ENCODE results near the gene ALDH3A1. TPM values are rescaled to one million over a fixed set of nuclear protein-coding genes. Genes with fewer than 3 reads are reported as not detected.

The ALDH3A1 gene
- polyA plus RNA-seq, 3 donors, result not detected

GRCh38 chr17:19712436-19713004, 35.6 kb downstream of the ALDH3A1 start:
- Mint-ChIP-seq H3K4me3 (no peak overlapping the region), H3K9me3 (no peaks in the 10 kb centered on the region), H3K36me3 (no peaks in the 10 kb centered on the region), H3K4me1 (no peaks in the 10 kb centered on the region), H3K27me3 (ENCODE audit: low read depth in 3 of 3) (no peaks in the 10 kb centered on the region), H3K27ac (no peak overlapping the region)
- no peak overlapping the region for H3K4me3 ChIP-seq (replicated peaks in 1 of 3; ENCODE audit: low read depth in 2 of 3, low read length in 3 of 3)
- TF ChIP-seq, protein P1, sequence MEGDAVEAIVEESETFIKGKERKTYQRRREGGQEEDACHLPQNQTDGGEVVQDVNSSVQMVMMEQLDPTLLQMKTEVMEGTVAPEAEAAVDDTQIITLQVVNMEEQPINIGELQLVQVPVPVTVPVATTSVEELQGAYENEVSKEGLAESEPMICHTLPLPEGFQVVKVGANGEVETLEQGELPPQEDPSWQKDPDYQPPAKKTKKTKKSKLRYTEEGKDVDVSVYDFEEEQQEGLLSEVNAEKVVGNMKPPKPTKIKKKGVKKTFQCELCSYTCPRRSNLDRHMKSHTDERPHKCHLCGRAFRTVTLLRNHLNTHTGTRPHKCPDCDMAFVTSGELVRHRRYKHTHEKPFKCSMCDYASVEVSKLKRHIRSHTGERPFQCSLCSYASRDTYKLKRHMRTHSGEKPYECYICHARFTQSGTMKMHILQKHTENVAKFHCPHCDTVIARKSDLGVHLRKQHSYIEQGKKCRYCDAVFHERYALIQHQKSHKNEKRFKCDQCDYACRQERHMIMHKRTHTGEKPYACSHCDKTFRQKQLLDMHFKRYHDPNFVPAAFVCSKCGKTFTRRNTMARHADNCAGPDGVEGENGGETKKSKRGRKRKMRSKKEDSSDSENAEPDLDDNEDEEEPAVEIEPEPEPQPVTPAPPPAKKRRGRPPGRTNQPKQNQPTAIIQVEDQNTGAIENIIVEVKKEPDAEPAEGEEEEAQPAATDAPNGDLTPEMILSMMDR (IDR thresholded peaks at IDR 0.05), result no peak
- DNase-seq, result no peak
- 100% methylated on average over 4 of the region's 12 CpGs for WGBS (ENCODE audit: insufficient coverage)
- H2AFZ ChIP-seq (ENCODE audit: insufficient read depth, low read depth, low read length, poor library complexity, severe bottlenecking), result no peak overlapping the region
- no peak overlapping the region for H3K27ac ChIP-seq (ENCODE audit: low read depth in 1 of 2, low read length in 2 of 2)
- no peaks in the 10 kb centered on the region for H3K27me3 ChIP-seq (ENCODE audit: control insufficient read depth in 2 of 2, insufficient read depth in 2 of 2, low read length in 2 of 2)
- H3K79me2 ChIP-seq (ENCODE audit: insufficient read depth, low read length), result no peaks in the 10 kb centered on the region
- no peaks in the 10 kb centered on the region for H3K36me3 ChIP-seq (replicated peaks in 1 of 2; ENCODE audit: control insufficient read depth in 1 of 2, insufficient read depth in 2 of 2, low read length in 2 of 2)
- H4K20me1 ChIP-seq (ENCODE audit: insufficient read depth, low read length), result no peaks in the 10 kb centered on the region
- intact Hi-C loops (cut with micrococcal nuclease), result loop anchor here in 1 of 2 donors (5.0 kb wide), 1 partner anchor 455 kb away; no protein-coding TSS in a partner anchor
- no peak overlapping the region for H3K4me2 ChIP-seq (replicated peaks; ENCODE audit: extremely low read depth, low read length, poor library complexity, severe bottlenecking)
- H3K9ac ChIP-seq (ENCODE audit: insufficient read depth, low read length, poor library complexity, severe bottlenecking), result no peak overlapping the region
- no peaks in the 10 kb centered on the region for H3K9me3 ChIP-seq (replicated peaks in 1 of 2; ENCODE audit: control insufficient read depth in 1 of 2, insufficient read depth in 1 of 2, low read length in 2 of 2)
- no peaks in the 10 kb centered on the region for H3K4me1 ChIP-seq (ENCODE audit: control insufficient read depth in 1 of 2, insufficient read depth in 2 of 2, low read length in 2 of 2)

DNA sequence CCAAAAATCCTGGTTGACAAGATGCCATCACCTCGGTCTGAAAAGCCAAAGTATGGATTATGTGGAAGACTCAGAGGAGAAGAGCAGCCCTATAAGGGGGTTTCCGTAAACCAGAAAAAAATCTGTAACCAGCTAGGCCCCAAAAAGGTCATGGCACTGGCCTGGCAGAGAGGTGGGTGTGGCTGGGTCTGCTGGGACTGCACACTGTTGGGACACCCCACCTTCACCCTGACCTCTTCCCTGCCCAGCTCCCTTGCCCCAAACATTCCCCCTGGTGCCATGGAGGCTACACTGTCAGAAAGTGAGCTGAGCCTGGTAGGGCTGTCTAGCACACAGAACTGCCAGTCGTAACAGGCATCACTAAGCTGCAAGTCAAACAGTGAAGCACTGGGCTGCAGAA, 38.3 kb downstream of the ALDH3A1 start:
- H3K27me3 ChIP-seq (ENCODE audit: control insufficient read depth in 2 of 2, insufficient read depth in 2 of 2, low read length in 2 of 2), result no peaks in the 10 kb centered on the region
- no peak overlapping the region for H3K27ac Mint-ChIP-seq
- H3K4me2 ChIP-seq (replicated peaks; ENCODE audit: extremely low read depth, low read length, poor library complexity, severe bottlenecking), result no peak overlapping the region
- intact Hi-C loops (cut with micrococcal nuclease), result loop anchor here in 1 of 2 donors (5.0 kb wide), 1 partner anchor 453 kb away; no protein-coding TSS in a partner anchor
- H2AFZ ChIP-seq (ENCODE audit: insufficient read depth, low read depth, low read length, poor library complexity, severe bottlenecking), result no peak overlapping the region
- no peaks in the 10 kb centered on the region for H3K36me3 ChIP-seq (replicated peaks in 1 of 2; ENCODE audit: control insufficient read depth in 1 of 2, insufficient read depth in 2 of 2, low read length in 2 of 2)
- no peaks in the 10 kb centered on the region for H3K9me3 Mint-ChIP-seq
- no peak overlapping the region for H3K4me3 ChIP-seq (replicated peaks in 1 of 3; ENCODE audit: low read depth in 2 of 3, low read length in 3 of 3)
- no peaks in the 10 kb centered on the region for H3K9me3 ChIP-seq (replicated peaks in 1 of 2; ENCODE audit: control insufficient read depth in 1 of 2, insufficient read depth in 1 of 2, low read length in 2 of 2)
- no peaks in the 10 kb centered on the region for H3K4me1 Mint-ChIP-seq
- no peaks in the 10 kb centered on the region for H3K36me3 Mint-ChIP-seq
- no peaks in the 10 kb centered on the region for H3K27me3 Mint-ChIP-seq (ENCODE audit: low read depth in 3 of 3)
- no peaks in the 10 kb centered on the region for H3K79me2 ChIP-seq (ENCODE audit: insufficient read depth, low read length)
- no peak overlapping the region for H3K4me3 Mint-ChIP-seq
- DNase-seq, result no peak
- H3K9ac ChIP-seq (ENCODE audit: insufficient read depth, low read length, poor library complexity, severe bottlenecking), result no peak overlapping the region
- TF ChIP-seq, protein P1 (IDR thresholded peaks at IDR 0.05), result no peak
- no peaks in the 10 kb centered on the region for H3K4me1 ChIP-seq (ENCODE audit: control insufficient read depth in 1 of 2, insufficient read depth in 2 of 2, low read length in 2 of 2)
- 100% methylated on average over 1 of the region's 3 CpGs for WGBS (ENCODE audit: insufficient coverage)
- H4K20me1 ChIP-seq (ENCODE audit: insufficient read depth, low read length), result no peaks in the 10 kb centered on the region
- H3K27ac ChIP-seq (ENCODE audit: low read depth in 1 of 2, low read length in 2 of 2), result no peak overlapping the region
